Measurements from ENCODE around the gene PRDM16. TPM values are rescaled to one million over a fixed set of nuclear protein-coding genes. Genes with fewer than 3 reads are reported as not detected.

PRDM16 gene
- total RNA-seq, 1 experiment from 2014 or later, result 5.3 TPM

GRCh38 chr1:3442331-3442730, 373.3 kb downstream of the PRDM16 start:
- H3K4me3 Mint-ChIP-seq (ENCODE audit: unreplicated experiment), result no peak overlapping the region
- Histone ChIP-seq H3K4me1 (no peaks in the 10 kb centered on the region), H3K9me3 (no peaks in the 10 kb centered on the region), H3K4me3 (ENCODE audit: low read depth, low read length) (no peak overlapping the region), H3K36me3 (ENCODE audit: control insufficient read depth, insufficient read depth, low read length) (no peaks in the 10 kb centered on the region), H3K27me3 (replicated peaks; ENCODE audit: control insufficient read depth, insufficient read depth, low read length) (no peaks in the 10 kb centered on the region)
- TF ChIP-seq CTCF (IDR thresholded peaks at IDR 0.05; ENCODE audit: insufficient read depth in 1 of 2, low read depth in 1 of 2, low read length in 1 of 2, severe bottlenecking in 1 of 2, unreplicated experiment in 1 of 2), result no peak
- H3K4me1 Mint-ChIP-seq (ENCODE audit: low read depth, unreplicated experiment), result no peaks in the 10 kb centered on the region
- no peaks in the 10 kb centered on the region for H3K36me3 Mint-ChIP-seq (ENCODE audit: insufficient read depth, unreplicated experiment)
- no peaks in the 10 kb centered on the region for H3K9me3 Mint-ChIP-seq (ENCODE audit: unreplicated experiment)
- H3K27ac Mint-ChIP-seq (ENCODE audit: unreplicated experiment), result no peak overlapping the region
- ChIA-PET CTCF (interaction anchor here (0.9 to 1.1 kb wide), 2 partner anchors 10 to 48 kb away, joined by 3 read pairs; no protein-coding TSS in a partner anchor), POLR2A (no interaction called here)
- no peak for DNase-seq
- no peaks in the 10 kb centered on the region for H3K27me3 Mint-ChIP-seq (ENCODE audit: insufficient read depth, unreplicated experiment)
- BruUV-seq (replicated peaks), result no TSS peak
- intact Hi-C loops (cut with micrococcal nuclease; ENCODE audit: unreplicated experiment), result no loop called here

- no TSS peak for BruUV-seq (replicated peaks)
- no peaks in the 10 kb centered on the region for H3K4me1 Mint-ChIP-seq (ENCODE audit: low read depth, unreplicated experiment)
- H3K9me3 Mint-ChIP-seq (ENCODE audit: unreplicated experiment), result peaks cover 6% of the 10 kb centered on the region
- TF ChIP-seq CTCF (IDR thresholded peaks at IDR 0.05; ENCODE audit: insufficient read depth in 1 of 2, low read depth in 1 of 2, low read length in 1 of 2, severe bottlenecking in 1 of 2, unreplicated experiment in 1 of 2), result no peak
- DNase-seq, result no peak
- intact Hi-C loops (cut with micrococcal nuclease; ENCODE audit: unreplicated experiment), result no loop called here
- Histone ChIP-seq H3K4me1 (no peaks in the 10 kb centered on the region), H3K4me3 (ENCODE audit: low read depth, low read length) (no peak overlapping the region), H3K27me3 (replicated peaks; ENCODE audit: control insufficient read depth, insufficient read depth, low read length) (no peaks in the 10 kb centered on the region), H3K9me3 (no peaks in the 10 kb centered on the region), H3K36me3 (ENCODE audit: control insufficient read depth, insufficient read depth, low read length) (no peaks in the 10 kb centered on the region)
- H3K36me3 Mint-ChIP-seq (ENCODE audit: insufficient read depth, unreplicated experiment), result no peaks in the 10 kb centered on the region
- CTCF ChIA-PET, result interaction anchor here (1.1 kb wide), 1 partner anchor 11 kb away, joined by 3 read pairs; no protein-coding TSS in a partner anchor
- H3K27me3 Mint-ChIP-seq (ENCODE audit: insufficient read depth, unreplicated experiment), result peaks cover under 1% of the 10 kb centered on the region
- H3K4me3 Mint-ChIP-seq (ENCODE audit: unreplicated experiment), result no peak overlapping the region
- POLR2A ChIA-PET, result no interaction called here
- no peak overlapping the region for H3K27ac Mint-ChIP-seq (ENCODE audit: unreplicated experiment)
Observed at GRCh38 chr1:3442901-3443300, 373.9 kb downstream of the PRDM16 start.

- H3K36me3 Mint-ChIP-seq (ENCODE audit: insufficient read depth, unreplicated experiment), result no peaks in the 10 kb centered on the region
- Histone ChIP-seq H3K9me3 (no peaks in the 10 kb centered on the region), H3K36me3 (ENCODE audit: control insufficient read depth, insufficient read depth, low read length) (no peaks in the 10 kb centered on the region), H3K27me3 (replicated peaks; ENCODE audit: control insufficient read depth, insufficient read depth, low read length) (no peaks in the 10 kb centered on the region), H3K4me3 (ENCODE audit: low read depth, low read length) (no peak overlapping the region), H3K4me1 (no peaks in the 10 kb centered on the region)
- no TSS peak for BruUV-seq (replicated peaks)
- no peak for TF ChIP-seq CTCF (IDR thresholded peaks at IDR 0.05; ENCODE audit: insufficient read depth in 1 of 2, low read depth in 1 of 2, low read length in 1 of 2, severe bottlenecking in 1 of 2, unreplicated experiment in 1 of 2)
- no peaks in the 10 kb centered on the region for H3K4me1 Mint-ChIP-seq (ENCODE audit: low read depth, unreplicated experiment)
- POLR2A ChIA-PET, result no interaction called here
- intact Hi-C loops (cut with micrococcal nuclease; ENCODE audit: unreplicated experiment), result no loop called here
- H3K4me3 Mint-ChIP-seq (ENCODE audit: unreplicated experiment), result no peak overlapping the region
- peaks cover 3% of the 10 kb centered on the region for H3K27me3 Mint-ChIP-seq (ENCODE audit: insufficient read depth, unreplicated experiment)
- peaks cover 11% of the 10 kb centered on the region for H3K9me3 Mint-ChIP-seq (ENCODE audit: unreplicated experiment)
- no peak for DNase-seq
- CTCF ChIA-PET, result interaction anchor here (1.4 kb wide), 1 partner anchor 9 kb away, joined by 3 read pairs; no protein-coding TSS in a partner anchor
- no peak overlapping the region for H3K27ac Mint-ChIP-seq (ENCODE audit: unreplicated experiment)
Observed at GRCh38 chr1:3443807-3444206, 374.8 kb downstream of the PRDM16 start.
